Limb (tissue), 2 donors: Measurements from ENCODE around the gene HYOU1.
"Not testable (repeated sequence)": the region's sequence is repeated elsewhere in the genome, so short reads cannot be mapped to it uniquely, and the experiment has no call there.

Experiments
- DNase-seq, 2 donors: peaks; one replicate each; pipeline ENCODE4 v3.0.0-alpha.2; 2016; ENCODE audit errors: extremely low spot score in 2 of 2

HYOU1 gene

GRCh38 chr11:119046489-119046888 is 10.5 kb downstream of the HYOU1 start:
- DNase-seq = no peak

GRCh38 chr11:119044708-119045107 is 12.3 kb downstream of the HYOU1 start:
- no peak for DNase-seq

GRCh38 chr11:119042927-119043326 is 14.1 kb downstream of the HYOU1 start:
- DNase-seq = no peak

GRCh38 chr11:119041821-119042514 is 15.0 kb downstream of the HYOU1 start:
- no peak for DNase-seq

GRCh38 chr11:119039471-119039870 is 17.5 kb downstream of the HYOU1 start:
- DNase-seq = not testable (repeated sequence)

- no peak for DNase-seq
These were observed 18.1 kb downstream of the HYOU1 start for GRCh38 chr11:119038884-119039283.

- no peak for DNase-seq
These were observed 22.2 kb downstream of the HYOU1 start for GRCh38 chr11:119034813-119035212.

- DNase-seq = not testable (repeated sequence)
These were observed 23.6 kb downstream of the HYOU1 start for GRCh38 chr11:119033421-119033820.

GRCh38 chr11:119031912-119032280 is 25.1 kb downstream of the HYOU1 start:
- no peak for DNase-seq

- DNase-seq = peak; percentile 93 to 97
These were observed 26.5 kb downstream of the HYOU1 start, which contains the start of gene SLC37A4 for GRCh38 chr11:119030329-119031047. Gene SLC37A4 (minus strand): TSS chr11:119030877.

GRCh38 chr11:119030029-119030328 is 27.0 kb downstream of the HYOU1 start:
- DNase-seq = no peak

GRCh38 chr11:119029340-119030028 is 27.5 kb downstream of the HYOU1 start:
- DNase-seq = no peak

- no peak for DNase-seq
These were observed 28.0 kb downstream of the HYOU1 start for GRCh38 chr11:119029069-119029339.

GRCh38 chr11:119028346-119029068 is 28.5 kb downstream of the HYOU1 start:
- no peak for DNase-seq

- no peak for DNase-seq
These were observed 29.3 kb downstream of the HYOU1 start for GRCh38 chr11:119027561-119028345.

GRCh38 chr11:119026970-119027369 is 30.0 kb downstream of the HYOU1 start:
- DNase-seq = no peak

GRCh38 chr11:119025978-119026766 is 30.8 kb downstream of the HYOU1 start:
- DNase-seq = no peak

GRCh38 chr11:119025541-119025940 is 31.5 kb downstream of the HYOU1 start:
- no peak for DNase-seq

GRCh38 chr11:119025099-119025473 is 31.9 kb downstream of the HYOU1 start:
- no peak for DNase-seq

- no peak for DNase-seq
These were observed 32.4 kb downstream of the HYOU1 start for GRCh38 chr11:119024430-119025098.
